ENCODE measurements around the gene MID1.

MID1 gene

GRCh38 chrX:10484683-10485247 lies 135.6 kb downstream of the MID1 start:
- no peak for DNase-seq

GRCh38 chrX:10483191-10483831 lies 137.1 kb downstream of the MID1 start:
- no peak for DNase-seq

- DNase-seq: no peak
Measured at GRCh38 chrX:10482708-10483107, 137.7 kb downstream of the MID1 start.

GRCh38 chrX:10482261-10482660 lies 138.1 kb downstream of the MID1 start:
- no peak for DNase-seq

GRCh38 chrX:10480861-10481260 lies 139.5 kb downstream of the MID1 start:
- DNase-seq: no peak

GRCh38 chrX:10479508-10479907 lies 140.9 kb downstream of the MID1 start:
- no peak for DNase-seq

DNA sequence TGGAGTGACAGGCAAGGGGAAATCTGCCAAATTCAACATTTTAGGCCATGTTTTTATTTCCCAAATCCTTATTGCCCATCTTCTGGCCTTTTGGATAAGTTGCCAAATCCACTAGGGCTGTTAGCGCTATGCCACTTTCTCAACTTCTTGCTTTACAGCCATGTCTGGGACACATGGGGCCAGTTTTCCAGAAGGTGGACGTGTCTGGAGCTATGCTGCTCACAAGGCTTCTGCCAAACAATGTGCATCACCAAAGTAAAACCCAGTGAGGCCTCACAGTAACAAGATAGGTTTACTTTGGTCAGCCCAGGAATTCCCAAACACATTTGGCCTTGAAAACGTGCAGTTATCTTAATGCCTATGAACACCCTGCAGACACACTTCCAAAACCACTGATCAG lies 142.9 kb downstream of the MID1 start:
- no peak for DNase-seq

DNA sequence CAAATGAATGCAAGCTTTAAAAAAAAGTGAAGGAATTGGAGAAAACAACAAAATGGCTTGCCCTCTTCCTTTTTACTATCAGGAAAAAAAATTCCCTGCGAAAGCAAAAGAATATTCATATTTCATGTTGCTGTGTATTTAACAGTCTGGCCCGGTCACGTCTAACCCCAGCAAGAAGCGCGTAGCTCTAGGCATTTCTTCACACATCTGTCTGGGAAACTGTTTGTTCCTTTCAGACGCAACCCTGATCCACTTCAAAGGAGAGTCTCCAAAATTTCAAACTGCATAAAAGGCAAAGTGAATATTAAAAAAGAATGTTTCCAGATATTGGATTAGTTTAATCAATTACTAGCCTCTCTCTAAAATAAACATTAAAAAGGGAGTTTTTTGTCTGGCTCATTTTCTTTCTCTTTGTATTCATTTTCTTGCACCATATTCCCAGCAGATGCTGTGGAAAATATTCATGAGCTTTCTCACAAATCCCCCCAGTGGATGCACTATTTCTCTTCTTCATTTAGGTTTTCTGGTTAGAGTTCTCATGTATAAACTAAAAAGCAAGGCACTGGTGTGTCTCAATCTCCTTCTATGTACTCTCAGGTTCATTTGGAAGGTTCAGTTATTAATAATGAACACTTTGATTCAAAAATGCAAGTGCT lies 145.3 kb downstream of the MID1 start:
- no peak for DNase-seq

- DNase-seq: no peak
Measured at GRCh38 chrX:10474510-10474909, 145.9 kb downstream of the MID1 start.

GRCh38 chrX:10471418-10471817 lies 149.0 kb downstream of the MID1 start:
- no peak for DNase-seq

GRCh38 chrX:10470009-10470408 lies 150.4 kb downstream of the MID1 start:
- DNase-seq: no peak

DNA sequence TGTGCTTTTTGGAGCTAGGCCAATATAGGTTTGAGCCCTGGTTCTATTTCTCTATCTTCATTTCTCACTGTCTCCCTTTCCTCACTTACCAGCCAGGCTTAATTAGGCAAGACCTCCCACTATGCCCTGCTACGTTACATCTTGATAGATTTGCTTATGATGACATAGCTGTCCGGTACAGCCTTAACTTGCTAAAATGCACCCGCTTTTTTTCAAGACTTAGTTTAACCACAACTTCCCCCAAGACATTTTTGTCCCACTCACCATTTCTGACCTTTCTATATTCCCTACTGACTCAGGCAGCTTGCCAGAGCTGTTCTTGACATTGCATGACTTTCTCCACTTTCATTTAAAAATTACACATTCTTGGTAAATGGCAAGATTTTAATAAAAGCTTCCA lies 152.6 kb downstream of the MID1 start:
- no peak for DNase-seq

DNA sequence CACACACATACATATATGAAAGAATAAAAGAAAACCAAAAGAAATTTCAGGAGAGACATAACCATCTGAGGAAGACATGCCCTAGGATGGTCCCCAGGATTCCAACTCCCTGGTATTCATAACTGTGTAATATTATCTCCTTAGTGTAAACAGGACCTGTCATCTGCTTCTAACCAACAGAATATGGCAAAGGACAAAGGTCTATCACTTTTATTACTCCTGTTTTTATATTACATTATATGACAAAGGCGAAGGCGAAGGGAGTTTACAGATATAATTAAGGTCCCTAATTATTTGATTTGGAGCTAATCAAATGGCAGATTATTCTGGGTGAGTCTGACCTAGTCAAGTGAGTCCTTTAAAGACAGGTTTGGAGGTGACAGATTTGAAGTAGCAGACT lies 155.1 kb downstream of the MID1 start:
- DNase-seq: no peak

- no peak for DNase-seq
Measured at GRCh38 chrX:10457092-10457491, 163.3 kb downstream of the MID1 start.

DNA sequence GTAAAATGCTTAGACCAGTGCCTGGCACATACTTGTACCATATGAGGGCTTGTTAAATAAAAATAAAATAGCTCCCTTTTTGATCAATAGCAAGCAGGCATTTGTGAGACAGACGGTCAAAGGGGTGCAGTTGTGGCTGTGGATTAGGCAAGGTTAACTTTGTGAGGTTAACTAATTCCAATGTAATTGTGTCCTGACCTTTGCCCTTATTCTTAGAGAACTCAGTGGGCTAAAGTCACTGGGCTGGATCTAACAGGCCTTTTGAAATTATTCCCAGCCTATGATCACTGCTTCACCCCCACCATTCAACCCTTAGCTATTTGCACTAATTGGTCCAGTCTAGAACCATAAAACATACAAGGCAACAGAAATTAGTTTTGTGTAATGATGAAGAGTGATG lies 166.4 kb downstream of the MID1 start:
- no peak for DNase-seq

DNA sequence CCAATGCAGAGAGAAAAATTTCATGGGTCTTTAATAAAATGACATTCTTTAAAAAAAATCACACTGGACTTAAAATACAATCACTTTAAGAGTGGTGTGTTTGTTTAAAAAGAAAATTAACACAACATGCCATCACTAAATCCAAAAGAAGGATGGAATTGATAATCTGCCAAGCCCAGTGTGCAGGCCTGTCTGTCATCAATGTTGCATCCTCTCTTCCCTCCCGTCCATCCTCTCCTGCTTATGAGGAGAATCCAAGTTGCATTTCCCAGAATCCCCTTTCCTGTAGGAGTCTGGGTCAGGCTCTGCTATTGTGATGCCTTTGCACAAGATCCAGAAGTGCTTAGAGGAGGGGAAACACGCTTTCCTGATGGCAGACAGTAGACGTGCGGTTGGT lies 169.4 kb downstream of the MID1 start:
- DNase-seq: no peak

GRCh38 chrX:10450229-10450958 lies 170.0 kb downstream of the MID1 start:
- DNase-seq: no peak

DNA sequence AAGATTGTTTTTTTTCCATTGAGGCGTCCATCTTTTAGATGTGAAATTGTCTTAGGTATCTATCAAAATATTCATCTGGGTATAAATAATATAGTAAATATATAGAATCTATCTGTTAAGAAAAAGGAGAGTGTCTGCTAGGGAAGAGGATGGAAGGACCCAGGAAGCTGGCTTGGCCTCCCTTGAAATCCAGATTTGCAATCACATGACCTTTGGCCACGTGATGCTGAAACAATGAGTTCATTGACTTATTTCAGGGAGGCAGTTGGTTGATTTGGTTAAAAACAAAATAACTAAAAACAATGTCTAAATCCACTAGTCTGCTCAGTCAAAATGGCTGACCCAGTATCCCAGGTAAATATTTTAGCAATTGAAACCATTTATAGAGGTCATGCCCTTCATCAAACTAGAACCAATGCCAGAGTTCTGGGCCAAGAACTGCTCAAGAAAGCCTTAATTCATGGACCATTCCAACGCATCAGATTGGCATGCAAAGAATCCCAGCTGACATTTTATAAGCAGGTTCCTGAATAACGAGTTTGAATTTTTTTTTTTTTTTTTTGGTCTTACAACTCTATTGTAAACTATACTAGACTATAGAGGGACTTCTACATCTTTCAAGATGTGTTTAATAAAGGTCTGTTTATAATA lies 172.7 kb downstream of the MID1 start:
- DNase-seq: no peak

DNA sequence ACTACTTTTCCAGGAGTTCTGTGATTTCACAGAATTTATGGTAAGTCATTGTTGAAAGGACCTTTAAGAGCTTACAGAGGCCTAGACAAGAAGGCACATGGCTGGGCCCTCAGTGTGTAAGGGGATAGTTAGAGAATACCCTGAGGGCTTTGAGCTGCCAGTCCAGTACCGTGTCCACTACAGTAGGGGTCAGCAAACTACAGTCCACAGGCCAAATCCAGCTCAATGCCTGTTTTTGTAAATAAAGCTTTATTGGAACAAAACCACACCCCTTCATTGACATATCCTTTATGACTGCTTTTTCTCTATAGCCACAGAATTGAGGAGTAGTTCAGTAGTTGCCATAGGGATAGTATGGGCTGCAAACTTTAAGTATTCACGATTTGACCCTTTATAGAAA lies 176.2 kb downstream of the MID1 start:
- DNase-seq: no peak

DNA sequence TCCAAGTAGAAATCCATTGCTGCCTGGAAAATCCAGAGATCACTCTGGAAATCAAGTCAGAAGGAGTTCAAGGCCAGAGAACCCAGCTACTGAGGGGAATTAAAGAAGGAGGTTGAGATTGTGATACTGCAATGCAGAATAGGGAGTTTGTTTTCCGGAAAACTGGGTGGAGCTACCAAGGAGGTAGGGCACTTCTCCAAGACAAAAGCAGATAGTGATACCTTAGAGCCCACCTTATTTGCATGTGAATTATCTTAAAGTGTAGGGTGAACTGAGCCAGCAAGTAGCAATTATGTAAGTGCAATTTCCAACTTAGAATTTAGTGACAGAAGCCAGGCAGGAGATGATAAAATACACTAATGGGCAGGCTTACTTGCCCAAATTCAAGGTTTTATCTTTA lies 178.9 kb downstream of the MID1 start:
- DNase-seq: no peak

GRCh38 chrX:10433296-10433965 lies 187.0 kb downstream of the MID1 start:
- DNase-seq: no peak

DNA sequence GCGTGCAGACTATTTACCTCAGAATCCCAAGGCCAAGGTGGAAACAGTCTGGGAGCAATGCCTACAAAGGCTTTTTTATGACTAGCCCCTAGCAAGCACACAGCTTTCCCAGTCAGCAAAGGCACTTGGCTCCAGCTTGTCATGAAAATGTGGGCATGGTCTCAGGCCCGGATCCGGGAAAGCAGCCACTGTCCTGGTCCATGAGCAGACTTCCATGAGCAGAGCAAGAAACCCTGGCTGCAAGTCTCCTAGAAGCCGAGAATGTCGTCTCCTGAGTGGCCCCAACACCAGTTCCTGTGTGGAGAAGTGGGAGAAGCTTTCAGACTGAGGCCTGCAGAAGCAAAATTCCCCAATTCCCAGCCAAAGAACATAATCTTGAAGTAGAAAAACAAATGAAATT lies 190.5 kb downstream of the MID1 start:
- DNase-seq: no peak

DNA sequence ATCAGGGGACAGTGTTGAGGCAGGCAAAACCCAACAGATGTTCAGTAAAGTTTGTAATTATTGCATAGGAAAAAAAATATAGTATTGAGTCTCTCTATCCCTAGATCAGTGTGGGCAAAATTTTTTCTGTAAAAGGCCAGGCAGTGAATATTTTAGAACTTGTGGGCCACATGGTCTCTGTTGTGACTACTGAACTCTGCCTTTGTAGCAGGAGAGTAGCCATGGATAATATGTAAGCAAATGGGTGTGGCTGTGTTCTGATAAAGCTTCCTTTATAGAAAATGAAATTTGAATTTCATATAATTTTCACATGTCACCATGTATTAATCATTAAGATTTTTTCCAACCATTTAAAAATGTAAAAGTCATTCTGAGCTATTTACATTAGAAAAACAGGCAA lies 193.1 kb downstream of the MID1 start:
- no peak for DNase-seq
